HepG2 (cell line): Measurements from ENCODE around the gene NFKB2. TPM values are rescaled to one million over a fixed set of nuclear protein-coding genes. Genes with fewer than 3 reads are reported as not detected.

Source experiments
- ATF5 ChIP-seq: sonication (generic); formaldehyde crosslinking; IDR thresholded peaks from 2 replicates; pipeline ENCODE4 v1.4.0; 2020; ENCODE audit warnings: mild to moderate bottlenecking, low read depth, missing genetic modification reagents
- ATRX ChIP-seq: sonication (generic); formaldehyde crosslinking; IDR thresholded peaks from 2 replicates; pipeline ENCODE4 v1.4.0; 2020; ENCODE audit warnings: missing genetic modification reagents, borderline replicate concordance
- CCAR2 ChIP-seq: fragments of 200-400 bp; formaldehyde crosslinking; optimal IDR thresholded peaks from 2 replicates; pipeline ENCODE3; 2018; ENCODE audit warnings: low read depth, mild to moderate bottlenecking, low read length, moderate library complexity
- GABPA ChIP-seq, 2 experiments: IDR thresholded peaks; 2 replicates each; pipeline ENCODE4 v1.6.1; 2011 to 2016; ENCODE audit warnings: low read depth in 2 of 2, low read length in 1 of 2, missing biosample characterization in 1 of 2, missing genetic modification characterization in 1 of 2
- TGIF2 ChIP-seq: IDR thresholded peaks from 2 replicates; pipeline ENCODE4 v1.6.1; 2016; ENCODE audit warnings: control low read depth, missing compliant biosample characterization
- THRA ChIP-seq: sonication (generic); formaldehyde crosslinking; IDR thresholded peaks from 2 replicates; pipeline ENCODE4 v1.4.0; 2020; ENCODE audit warnings: missing genetic modification reagents, borderline replicate concordance
- ZBED4 ChIP-seq: sonication (generic); formaldehyde crosslinking; IDR thresholded peaks from 2 replicates; pipeline ENCODE4 v1.4.0; 2020; ENCODE audit warnings: missing genetic modification reagents, borderline replicate concordance
- ZBTB38 ChIP-seq: sonication (generic); formaldehyde crosslinking; IDR thresholded peaks from 2 replicates; pipeline ENCODE4 v1.5.1; 2020; ENCODE audit warnings: mild to moderate bottlenecking, missing genetic modification reagents
- ZFY ChIP-seq: sonication (generic); formaldehyde crosslinking; IDR thresholded peaks from 2 replicates; pipeline ENCODE4 v1.4.0; 2020; ENCODE audit warnings: missing genetic modification reagents
- ZNF18 ChIP-seq: sonication (generic); formaldehyde crosslinking; IDR thresholded peaks from 2 replicates; pipeline ENCODE4 v1.8.0; 2022; ENCODE audit warnings: mild to moderate bottlenecking, missing genetic modification reagents; ENCODE audit not compliant: insufficient replicate concordance
- ZNF609 ChIP-seq: sonication (generic); formaldehyde crosslinking; IDR thresholded peaks from 2 replicates; pipeline ENCODE4 v1.4.0; 2020; ENCODE audit warnings: mild to moderate bottlenecking, missing genetic modification reagents, borderline replicate concordance
- ZNF777 ChIP-seq: sonication (generic); formaldehyde crosslinking; IDR thresholded peaks from 2 replicates; pipeline ENCODE4 v1.4.0; 2020; ENCODE audit warnings: missing genetic modification reagents
- ZNF850 ChIP-seq: sonication (generic); formaldehyde crosslinking; conservative IDR thresholded peaks from 2 replicates; pipeline ENCODE4 v1.9.0; 2021; ENCODE audit warnings: mild to moderate bottlenecking, missing genetic modification reagents
- polyA plus RNA-seq, 8 experiments: library from polyadenylated mRNA; depleted of rRNA in 3 of 8; stranded (reverse) in 7 of 8; unstranded in 1 of 8; fragments of >200 nt; fragmentation: Illumina TruSeq in 4 of 8; extraction: Trizol in 4 of 8; gene quantifications; 2 replicates each; pipeline versions ENCODE4 v1.2.1 to v1.2.3, GENCODE V29; 2011 to 2016; ENCODE audit warnings: low read depth in 4 of 8, missing spikeins in 1 of 8, mixed read lengths in 1 of 8; ENCODE audit not compliant: insufficient read depth in 1 of 8
- total RNA-seq, 5 experiments: library from RNA; depleted of rRNA; stranded (reverse); fragments of >200 nt; fragmentation: Illumina TruSeq; extraction: Trizol; gene quantifications; 2 replicates each; pipeline ENCODE4 v1.2.3, GENCODE V29; 2016; ENCODE audit warnings: low read depth in 1 of 5

The NFKB2 gene
- total and polyA plus RNA-seq, 2 of the 13 experiments (the other 11 are each of a cell fraction or from before 2014, with no cell fraction given): 7.7 to 12.5 TPM

GRCh38 chr10:102422545-102423129 lies 27.1 kb downstream of the NFKB2 start (continued):
- TF ChIP-seq ZNF18 (CRISPR knock-in tag) (no peak), ZBED4 (CRISPR knock-in tag) (0 out of 2 replicates have a peak, but pooled peaks have one; percentile 44), CCAR2 (no peak), ZNF777 (peak; percentile 89), ATRX (no peak), ZNF850 (CRISPR knock-in tag) (no peak), ZNF609 (CRISPR knock-in tag) (peak; percentile 63), TGIF2 (CRISPR knock-in tag) (peak; percentile 78), ZFY (peak; percentile 89), GABPA (IDR thresholded peaks at IDR 0.05; ENCODE audit: low read depth, low read length) (no peak), GABPA (CRISPR knock-in tag; IDR thresholded peaks at IDR 0.05; ENCODE audit: low read depth) (no peak), ZBTB38 (CRISPR knock-in tag) (peak; percentile 75; the same call in 1 of the 2 replicates), ATF5 (CRISPR knock-in tag) (peak; percentile 92), THRA (CRISPR knock-in tag) (peak; percentile 87; the same call in 1 of the 2 replicates)
